Activated CD8-positive, alpha-beta memory T cell treated with anti-CD3 and anti-CD28 coated beads, Interleukin-2, amount 50 U/mL, for 1 hour (primary cell): ENCODE results near the gene STAT5B.

Experiments
- DNase-seq: peaks from one replicate; pipeline ENCODE4 v3.0.0-alpha.2; 2020; ENCODE audit errors: extremely low read depth

The STAT5B gene

DNA sequence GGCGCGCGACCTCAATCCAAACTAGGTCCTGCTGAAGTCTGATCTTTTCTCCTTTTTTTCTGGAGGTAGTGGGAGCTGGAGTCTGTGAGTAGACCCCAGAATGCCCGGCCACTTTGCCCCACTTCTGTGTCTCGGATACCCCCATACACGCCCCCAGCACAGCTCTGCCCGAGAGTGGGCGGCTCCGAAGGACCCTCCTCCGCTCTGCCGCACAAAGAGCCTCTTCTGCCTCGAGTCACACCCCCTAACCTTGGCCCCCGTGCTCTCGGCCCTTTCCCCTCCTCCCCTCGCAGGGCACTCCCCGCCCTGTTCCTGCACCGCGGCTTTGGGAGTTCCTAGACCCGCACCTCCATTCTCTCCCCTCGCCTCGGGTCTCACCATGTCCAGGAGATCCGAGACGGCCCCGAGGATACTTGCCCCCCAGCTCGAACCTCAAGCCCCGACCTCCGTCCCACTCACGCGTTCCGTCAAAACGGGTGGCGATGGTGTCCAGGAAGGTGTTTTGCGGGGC lies 95.7 kb downstream of the STAT5B start:
- DNase-seq = no peak

DNA sequence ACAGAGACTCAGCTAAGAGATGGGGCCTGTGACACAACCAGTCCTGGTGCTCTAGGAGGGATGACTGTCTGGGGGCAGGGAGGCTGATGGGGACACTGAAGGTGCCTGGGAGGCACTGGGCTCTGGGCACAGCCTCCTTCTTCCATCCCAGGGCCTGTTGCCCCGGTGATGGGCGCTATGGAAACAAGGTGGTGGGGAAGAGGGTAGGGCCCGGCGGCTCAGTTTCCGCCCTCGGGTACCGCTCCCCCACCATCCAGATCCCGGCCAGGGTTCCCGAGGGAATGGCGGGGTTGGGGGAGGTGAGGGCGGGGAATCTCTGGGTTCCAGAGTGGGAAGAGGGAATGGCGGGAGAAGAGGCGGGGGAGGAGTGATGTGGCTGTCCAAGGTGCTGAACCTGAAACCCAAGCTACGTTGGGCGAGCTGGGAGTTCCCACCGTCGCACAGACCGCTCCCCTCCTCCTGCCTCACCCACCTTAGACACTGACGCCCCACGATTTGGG lies 96.2 kb downstream of the STAT5B start:
- no peak for DNase-seq

DNA sequence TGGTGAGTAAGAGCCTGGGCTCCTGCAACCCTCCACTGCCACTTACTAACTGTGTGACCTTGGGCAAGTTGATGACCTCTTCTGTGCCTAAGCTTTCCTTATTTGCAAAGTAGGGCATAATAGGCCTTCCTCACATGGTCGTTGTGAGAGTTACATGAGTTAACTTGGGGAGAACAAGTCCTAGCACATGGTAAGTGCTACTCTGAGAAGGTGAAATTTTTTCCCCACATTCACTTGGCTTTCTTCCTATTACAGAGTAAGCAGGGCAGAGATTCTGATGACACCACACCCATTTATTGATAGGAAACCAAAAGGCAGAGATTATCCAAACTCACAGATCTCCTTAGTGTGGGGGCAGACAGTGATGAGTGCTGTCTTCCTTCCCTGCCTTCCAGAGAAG lies 96.9 kb downstream of the STAT5B start:
- no peak for DNase-seq

DNA sequence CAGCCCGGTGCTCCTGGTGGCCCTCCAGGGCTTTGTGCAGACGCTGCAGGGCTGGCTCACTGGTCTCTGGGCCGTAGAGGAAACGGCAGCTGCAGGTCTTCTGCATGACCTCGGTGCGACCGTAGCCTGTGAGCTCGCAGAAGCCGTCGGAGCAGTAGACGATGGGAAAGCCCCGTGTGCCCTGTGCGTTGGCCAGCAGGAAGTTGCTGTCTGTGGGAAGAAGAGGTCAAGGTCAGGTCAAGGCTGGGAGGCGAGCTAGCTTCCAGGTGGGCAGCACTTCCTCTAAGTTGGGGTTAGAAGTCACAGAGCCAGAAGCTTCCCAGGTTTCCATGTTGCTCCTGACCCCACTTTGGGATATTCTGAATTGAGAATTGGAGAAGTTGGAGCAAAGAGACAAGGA lies 97.4 kb downstream of the STAT5B start:
- no peak for DNase-seq

DNA sequence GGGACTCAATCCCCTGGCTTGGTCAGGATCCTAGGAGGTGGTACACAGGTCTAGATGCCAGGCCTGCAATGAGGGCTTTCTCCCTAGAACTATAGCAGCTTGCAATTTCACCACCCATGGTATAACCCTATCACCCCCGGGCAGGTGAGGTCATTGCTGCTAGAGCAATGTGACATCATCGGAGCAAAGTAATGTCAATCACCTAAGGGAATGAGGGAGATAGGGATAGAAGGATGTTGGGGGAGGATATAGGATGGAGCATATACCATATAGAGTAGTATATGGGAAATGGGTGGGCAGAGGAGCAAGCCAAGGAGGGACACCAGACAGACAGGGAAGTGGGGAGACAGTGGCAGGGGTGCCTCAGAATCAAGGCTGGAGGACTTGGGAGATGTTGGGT lies 98.5 kb downstream of the STAT5B start:
- DNase-seq = no peak

DNA sequence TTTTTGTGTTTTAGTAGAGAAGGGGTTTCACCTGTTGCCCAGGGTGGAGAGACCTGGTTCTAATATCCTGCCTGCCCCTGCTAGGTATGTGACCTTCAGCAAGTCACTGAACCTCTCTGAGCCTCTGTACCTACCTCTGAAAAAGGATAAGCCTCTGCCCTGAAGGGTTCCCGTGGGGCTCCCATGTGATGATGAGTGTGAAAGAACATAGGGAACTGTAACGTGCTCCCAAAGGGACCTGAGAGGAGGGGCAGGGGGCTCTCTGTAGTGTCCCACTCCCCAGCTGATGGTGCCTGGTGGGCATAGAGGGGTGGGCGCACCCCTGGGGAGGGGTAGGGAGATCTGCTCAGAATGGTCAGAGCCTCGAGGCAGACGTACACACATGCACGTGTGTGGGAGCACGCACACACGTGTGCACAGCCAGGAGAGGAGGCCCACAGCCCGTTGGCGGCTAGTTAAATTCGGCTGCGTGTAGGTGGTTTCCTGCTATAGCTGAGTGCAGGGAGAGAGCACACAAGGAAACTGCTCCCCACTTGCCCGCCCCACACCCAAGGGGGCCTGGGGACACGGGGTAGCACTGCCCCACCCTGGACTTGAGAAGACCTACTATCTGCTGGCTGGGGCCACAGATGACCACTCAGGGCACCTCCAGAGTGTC lies 101.9 kb downstream of the STAT5B start:
- DNase-seq = no peak

DNA sequence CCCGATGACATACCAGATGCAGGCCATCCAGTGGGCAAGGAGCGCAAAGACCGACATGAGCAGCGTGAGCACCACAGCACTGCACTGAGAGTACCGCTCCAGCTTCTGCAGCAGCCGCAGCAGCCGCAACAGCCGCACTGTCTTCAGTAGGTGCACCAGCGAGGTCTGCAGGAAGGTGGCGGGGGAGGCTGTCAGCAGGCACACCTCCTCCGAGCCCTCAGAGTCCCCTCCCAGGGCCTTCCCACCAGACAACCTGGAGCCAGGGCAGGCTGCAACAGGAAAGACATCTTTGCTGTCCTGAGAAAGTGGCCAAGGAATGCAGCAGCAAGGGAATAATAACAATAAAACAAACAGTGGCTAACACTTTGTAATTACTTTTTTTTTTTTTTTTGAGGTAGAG lies 104.4 kb downstream of the STAT5B start:
- DNase-seq = no peak

DNA sequence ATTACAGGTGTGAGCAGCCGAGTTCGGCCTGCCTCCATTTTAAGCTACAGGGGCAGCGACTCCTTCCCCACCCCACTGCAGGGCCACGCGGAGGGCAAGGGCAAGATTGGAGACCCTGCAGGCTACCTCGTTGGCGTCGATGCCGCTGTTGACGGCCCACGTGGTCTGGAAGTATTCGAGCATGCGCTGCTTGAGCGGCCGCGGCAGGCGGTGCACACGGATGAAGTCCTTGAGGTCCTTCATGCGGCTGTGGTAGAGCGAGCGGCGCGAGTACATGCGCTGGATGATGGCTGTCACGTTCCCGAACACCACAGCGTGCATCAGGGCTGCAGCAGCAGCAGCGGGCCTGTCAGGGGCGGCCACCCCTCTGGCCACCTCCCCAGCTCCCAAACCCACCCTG lies 106.8 kb downstream of the STAT5B start:
- no peak for DNase-seq

DNA sequence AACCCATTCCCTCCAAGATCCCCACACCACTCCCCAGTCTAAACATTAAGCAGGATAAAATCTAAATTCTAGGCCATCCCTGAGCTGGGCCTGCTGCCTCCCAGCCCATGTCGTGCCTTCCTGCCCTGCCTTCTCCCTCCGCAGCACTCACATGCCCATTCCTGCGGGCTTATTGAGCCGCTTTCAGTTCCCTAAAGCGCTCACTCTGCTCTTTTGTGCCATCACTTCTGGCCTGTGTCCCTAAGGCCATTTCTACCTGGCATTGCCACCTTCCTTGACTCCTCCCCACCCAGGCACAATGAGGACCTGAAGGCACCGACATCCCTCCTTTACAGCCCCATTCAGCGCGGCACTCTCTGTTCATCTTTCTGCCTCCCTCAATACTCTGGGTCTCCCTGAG lies 108.4 kb downstream of the STAT5B start:
- DNase-seq = no peak

DNA sequence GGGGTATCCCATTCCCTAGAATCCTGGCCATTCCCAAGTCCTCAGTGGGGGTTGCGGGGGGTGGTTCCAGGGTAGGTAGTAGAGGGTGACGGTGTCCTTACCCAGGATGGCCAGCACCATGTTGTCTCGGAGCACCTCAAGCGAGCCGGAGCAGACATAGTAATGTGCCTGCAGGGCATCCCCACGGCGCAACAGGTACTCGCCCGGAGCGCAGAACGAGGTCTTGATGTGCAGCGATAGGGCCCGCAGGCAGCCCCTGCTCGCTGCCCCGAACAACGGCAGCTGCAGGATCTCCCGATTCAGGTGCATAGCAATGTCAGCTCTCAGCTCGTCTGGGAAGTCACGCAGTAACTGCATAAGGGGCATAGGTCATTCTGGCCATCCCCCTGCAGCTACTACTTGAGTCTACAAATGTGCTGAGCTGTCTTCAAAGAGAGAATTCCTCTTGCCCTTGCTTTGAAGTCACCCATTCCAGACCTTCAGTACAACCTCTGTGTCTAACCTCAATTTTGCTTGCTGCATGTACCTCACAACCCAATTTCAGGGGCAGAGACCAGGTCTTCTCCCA lies 109.9 kb downstream of the STAT5B start:
- DNase-seq = no peak

DNA sequence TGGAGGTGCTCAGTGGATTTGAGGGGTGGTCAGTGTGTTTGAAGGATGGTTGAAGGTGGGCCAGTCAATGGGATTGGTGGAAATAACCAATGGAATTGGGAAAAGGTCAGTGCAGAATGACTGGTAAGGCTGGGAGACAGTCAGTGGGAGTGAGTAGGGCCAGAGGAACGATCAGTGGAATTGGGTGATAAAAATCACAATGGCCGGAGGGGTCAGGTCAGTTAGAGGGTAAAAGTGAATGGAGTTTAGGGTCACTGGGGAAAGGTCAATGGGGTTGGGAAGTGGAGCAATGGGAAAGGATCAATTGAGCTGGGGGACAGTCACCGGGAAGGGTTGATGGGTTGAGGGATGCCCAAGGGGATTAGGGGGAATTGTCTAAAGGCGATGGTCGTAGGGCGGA lies 110.4 kb downstream of the STAT5B start:
- no peak for DNase-seq

DNA sequence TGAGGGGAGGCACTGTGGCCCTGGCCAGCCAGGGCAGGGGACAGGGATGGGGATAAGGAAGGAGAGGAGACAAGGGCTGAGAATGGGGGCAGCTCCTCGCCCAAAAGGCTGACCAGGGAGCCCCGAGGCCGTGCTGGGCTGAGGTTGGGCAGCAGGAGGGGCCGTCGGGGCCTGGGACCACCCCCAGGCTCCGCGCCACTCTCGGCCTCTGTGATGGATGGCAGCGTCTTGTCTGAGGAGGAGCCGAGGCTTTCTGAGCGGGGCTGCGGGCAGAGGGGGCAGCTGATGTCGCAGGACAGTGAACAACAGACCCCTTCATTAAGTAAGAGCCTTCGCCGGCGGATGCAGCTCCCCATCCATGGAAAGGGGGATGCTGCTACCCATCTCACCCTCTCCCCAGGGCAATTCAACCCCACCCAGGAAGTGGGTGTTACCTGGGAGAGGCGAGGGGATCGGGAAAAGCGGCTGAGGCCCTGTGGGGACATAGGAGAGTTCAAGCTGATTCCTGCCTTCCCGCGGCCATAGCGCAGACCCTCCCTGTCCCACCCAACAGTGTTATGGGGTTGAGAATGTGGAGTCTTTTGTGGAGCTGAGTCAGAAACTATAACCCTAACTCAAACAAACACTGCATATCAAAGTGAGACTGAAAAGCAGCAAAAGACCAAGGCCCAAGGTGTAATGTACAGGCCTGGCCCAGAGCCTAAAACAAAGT lies 112.3 kb downstream of the STAT5B start:
- no peak for DNase-seq

DNA sequence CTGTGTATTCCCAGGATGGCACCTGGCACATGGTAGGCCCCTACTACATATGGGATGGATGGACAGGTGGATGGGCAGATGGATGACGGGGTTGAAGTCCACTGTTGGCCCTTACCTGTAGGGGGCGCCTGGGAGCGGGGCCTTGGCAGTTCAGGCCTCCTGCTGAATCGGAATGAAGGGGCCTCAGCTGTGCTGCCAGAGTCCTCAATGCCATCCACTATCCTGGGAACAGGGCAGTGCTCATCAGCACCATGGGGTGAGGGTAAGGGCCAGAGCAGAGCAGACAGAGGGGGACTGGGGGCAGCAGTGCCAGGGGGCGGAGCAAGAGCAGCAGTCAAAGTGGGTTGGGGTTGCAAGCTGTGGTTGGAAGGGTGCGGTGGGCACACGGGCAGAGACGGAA lies 113.1 kb downstream of the STAT5B start:
- DNase-seq = no peak

DNA sequence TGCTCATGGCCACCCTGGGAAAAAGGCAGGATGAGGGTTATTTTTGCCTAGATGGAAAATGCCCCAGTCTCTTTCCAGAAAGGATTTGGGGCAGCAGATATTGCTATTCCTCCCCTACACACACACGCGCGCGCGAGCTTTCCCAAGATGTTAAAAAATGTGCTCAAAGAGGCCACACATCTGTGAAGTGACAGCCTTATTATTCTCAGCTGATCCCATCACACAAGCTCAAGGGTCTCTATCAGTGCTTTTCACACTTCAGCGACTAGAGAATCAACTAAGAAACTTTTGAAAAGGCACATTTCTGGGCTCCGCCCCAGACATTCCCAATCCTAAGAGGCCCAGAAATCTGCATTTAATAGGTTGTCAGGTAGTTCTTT lies 115.7 kb downstream of the STAT5B start:
- no peak for DNase-seq

DNA sequence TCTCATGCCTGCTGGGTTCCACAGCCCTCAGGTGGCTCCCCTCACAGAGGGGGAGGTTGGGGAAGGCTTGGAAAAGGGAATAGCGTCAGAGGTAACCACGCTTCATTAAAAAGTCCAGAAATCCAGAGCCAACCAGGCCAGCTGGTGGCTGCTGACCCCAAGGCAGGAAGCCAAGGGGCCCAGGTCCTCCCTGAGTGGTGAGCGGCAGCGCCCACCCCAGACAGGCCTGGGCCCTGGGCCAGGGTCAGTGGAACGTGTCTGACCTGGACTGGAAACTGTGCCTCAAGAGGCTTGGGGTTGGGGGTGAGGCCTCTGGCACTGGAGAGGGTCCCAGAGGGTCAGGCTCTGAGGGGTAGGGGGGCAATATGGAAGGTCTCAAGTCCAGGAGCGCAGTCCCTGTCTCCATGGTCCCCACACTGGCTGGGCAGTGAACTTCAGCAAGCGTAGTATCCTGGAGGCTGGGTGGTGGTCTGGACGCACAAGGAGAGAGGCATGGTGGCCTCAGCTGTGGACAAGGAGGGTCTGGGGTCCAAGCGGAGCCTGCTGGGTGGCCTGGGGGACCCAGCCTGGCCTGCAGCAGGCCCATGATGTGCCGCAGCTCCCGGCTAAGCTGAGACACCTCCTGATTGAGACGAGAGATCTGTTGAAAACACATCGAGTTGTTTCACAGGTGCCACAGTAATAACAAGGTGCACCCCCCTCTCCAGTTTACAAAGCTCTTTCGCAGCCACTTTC lies 116.2 kb downstream of the STAT5B start:
- no peak for DNase-seq

DNA sequence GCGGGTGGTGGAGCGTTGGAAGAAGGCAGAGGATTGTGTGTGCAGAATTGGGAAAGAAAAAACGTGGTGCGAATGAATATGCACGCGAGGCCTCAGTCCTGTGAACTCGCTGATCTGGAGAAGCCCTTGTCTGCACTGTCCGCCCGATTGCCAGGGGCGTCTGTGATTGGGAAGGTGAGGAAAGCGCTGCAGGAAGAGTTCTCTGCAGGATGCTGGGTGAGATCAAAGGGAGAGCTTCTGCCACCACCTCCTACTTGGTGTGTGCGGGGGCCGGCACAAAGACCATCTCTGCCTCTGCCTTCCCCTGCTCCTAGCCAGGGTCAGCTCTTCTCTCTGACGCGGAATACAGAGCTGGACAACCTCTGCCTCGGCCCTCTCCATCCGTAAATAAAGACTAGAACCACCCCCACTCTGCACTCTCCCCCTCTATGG lies 120.6 kb downstream of the STAT5B start:
- DNase-seq = no peak

DNA sequence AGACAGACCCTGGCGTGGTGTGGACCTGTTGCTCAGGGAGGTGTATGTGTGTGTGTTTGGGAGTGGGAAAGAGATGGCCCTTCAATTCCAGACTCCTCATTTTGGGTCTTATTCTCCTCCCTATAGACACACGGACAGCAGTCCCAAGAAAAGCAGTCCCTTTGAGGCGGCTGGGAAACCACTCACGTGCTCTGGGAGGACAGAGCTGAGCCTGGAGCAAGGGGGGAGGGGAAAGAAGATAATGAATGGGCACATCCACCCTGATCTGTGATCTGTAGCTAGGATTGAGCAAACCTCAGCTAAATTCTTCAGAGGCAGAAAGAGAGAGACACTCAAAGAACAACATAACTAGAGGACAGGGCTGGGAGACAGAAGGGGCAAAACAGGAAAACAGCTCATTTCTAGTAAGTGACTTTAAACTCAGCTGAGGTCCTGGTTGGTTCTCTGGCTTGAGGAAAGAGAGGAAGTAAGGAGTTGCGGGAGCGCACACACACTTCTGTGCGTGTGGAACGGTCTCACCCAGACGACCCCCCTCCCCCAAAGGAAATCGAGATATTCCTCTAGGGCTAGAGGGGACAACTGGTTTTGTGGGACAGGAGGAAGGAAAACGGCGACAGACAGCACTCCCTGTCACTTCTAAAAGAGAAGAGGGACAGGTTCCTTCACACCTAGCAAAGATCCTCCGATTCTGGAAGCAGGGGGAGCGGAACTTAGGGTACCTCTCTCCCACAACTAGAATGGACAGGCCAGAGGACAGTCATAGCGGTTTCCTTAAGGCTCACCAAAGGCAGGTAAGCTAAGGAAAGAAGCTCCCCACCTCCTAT lies 122.1 kb downstream of the STAT5B start:
- no peak for DNase-seq
